H1 (cell line): ENCODE data around the gene ZMAT5. TPM values are rescaled to one million over a fixed set of nuclear protein-coding genes. Genes with fewer than 3 reads are reported as not detected.

ENCODE experiments used
- CTCF ChIA-PET: fragments of 300-600 bp; sonication (Branson Sonifier 250); formaldehyde crosslinking; loops from one replicate; lab custom pipeline; 2021; ENCODE audit not compliant: partially characterized antibody; lab: Charles Lee
- POLR2A ChIA-PET: fragments of 300-600 bp; sonication (Branson Sonifier 250); formaldehyde crosslinking; loops from one replicate; lab custom pipeline; 2021; ENCODE audit warnings: inconsistent platforms; ENCODE audit not compliant: partially characterized antibody; lab: Charles Lee
- DNase-seq, 2 experiments: peaks; one replicate each; pipeline versions ENCODE4 v3.0.0 to v3.0.0-alpha.2; 2010 to 2022; ENCODE audit warnings: low spot score in 2 of 2, low read depth in 1 of 2, mixed read lengths in 1 of 2
- FAIRE-seq: peaks from 2 replicates; lab custom pipeline; 2011; peaks lifted over from hg19 to GRCh38; lab: Jason Lieb, UNC
- H2AFZ ChIP-seq: 2 replicates; pipeline ENCODE4 v1.8.1; 2012; ENCODE audit warnings: low read length, inconsistent platforms
- H2AK5ac ChIP-seq: 2 replicates; pipeline ENCODE4 v1.6.1; 2013; ENCODE audit warnings: low read depth, low read length
- H2BK120ac ChIP-seq: replicated peaks from 2 replicates; pipeline ENCODE3; 2013; ENCODE audit warnings: low read depth, low read length, inconsistent platforms
- H2BK12ac ChIP-seq: 2 replicates; pipeline ENCODE4 v1.6.1; 2013; ENCODE audit warnings: low read depth, low read length
- H2BK15ac ChIP-seq: 2 replicates; pipeline ENCODE4 v1.6.1; 2013; ENCODE audit warnings: low read length
- H2BK20ac ChIP-seq: 2 replicates; pipeline ENCODE4 v1.6.1; 2013; ENCODE audit warnings: low read length
- H2BK5ac ChIP-seq: 2 replicates; pipeline ENCODE4 v1.6.1; 2013; ENCODE audit warnings: low read depth, low read length
- H3K14ac ChIP-seq: 2 replicates; pipeline ENCODE4 v1.6.1; 2013; ENCODE audit warnings: inconsistent platforms; ENCODE audit not compliant: insufficient read length
- H3K18ac ChIP-seq: 2 replicates; pipeline ENCODE4 v1.6.1; 2013; ENCODE audit warnings: low read length; ENCODE audit errors: extremely low read depth
- H3K23ac ChIP-seq: 2 replicates; pipeline ENCODE4 v1.6.1; 2013; ENCODE audit warnings: inconsistent platforms; ENCODE audit not compliant: insufficient read length
- H3K23me2 ChIP-seq: 2 replicates; pipeline ENCODE4 v1.6.1; 2013; ENCODE audit warnings: low read depth, low read length
- H3K27ac ChIP-seq: 2 replicates; pipeline ENCODE4 v1.6.1; 2011; ENCODE audit warnings: low read depth, low read length, inconsistent platforms
- H3K27me3 ChIP-seq, 4 experiments: replicated peaks in 1 of 4; 1 replicate in 1 of 4; 2 replicates in 3 of 4; pipeline versions ENCODE4 v1.6.1 to v1.8.1; 2011 to 2013; ENCODE audit warnings: low read length in 3 of 4, mild to moderate bottlenecking in 3 of 4, inconsistent platforms in 2 of 4, mixed read lengths in 2 of 4, moderate library complexity in 1 of 4; ENCODE audit not compliant: control insufficient read depth in 3 of 4, insufficient read depth in 3 of 4; ENCODE audit errors: extremely low read depth in 1 of 4
- H3K36me3 ChIP-seq, 4 experiments: 2 replicates each; pipeline versions ENCODE4 v1.6.1 to v1.8.1; 2011 to 2013; ENCODE audit warnings: mild to moderate bottlenecking in 4 of 4, low read length in 3 of 4, moderate library complexity in 2 of 4, control low read depth in 1 of 4, inconsistent platforms in 1 of 4; ENCODE audit not compliant: insufficient read depth in 4 of 4, control insufficient read depth in 2 of 4
- H3K4ac ChIP-seq: replicated peaks from 2 replicates; pipeline ENCODE3; 2013; ENCODE audit warnings: low read length, low read depth, mixed read lengths, inconsistent platforms; ENCODE audit not compliant: insufficient read length
- H3K4me1 ChIP-seq, 4 experiments: replicated peaks in 1 of 4; 1 replicate in 1 of 4; 2 replicates in 3 of 4; pipeline versions ENCODE4 v1.6.1 to v1.8.1; 2011 to 2013; ENCODE audit warnings: low read length in 3 of 4, inconsistent platforms in 2 of 4, mixed read lengths in 1 of 4; ENCODE audit not compliant: insufficient read depth in 4 of 4, control insufficient read depth in 3 of 4
- H3K4me2 ChIP-seq, 2 experiments: 2 replicates each; pipeline versions ENCODE4 v1.6.1 to v1.8.1; 2011 to 2013; ENCODE audit warnings: low read depth in 2 of 2, low read length in 2 of 2, control low read depth in 1 of 2, inconsistent platforms in 1 of 2, mild to moderate bottlenecking in 1 of 2; ENCODE audit not compliant: insufficient read depth in 1 of 2
- H3K4me3 ChIP-seq, 4 experiments: fragments of 200-600, 300-600 bp in 1 of 4; sonication (generic), shearing (Covaris generic), sonication (Bioruptor Twin) in 1 of 4; 2 replicates each; pipeline versions ENCODE4 v1.5.1 to v1.8.1; 2011 to 2016; ENCODE audit warnings: low read length in 4 of 4, low read depth in 3 of 4, control low read depth in 2 of 4, inconsistent platforms in 2 of 4, mild to moderate bottlenecking in 2 of 4, mixed read lengths in 1 of 4, moderate library complexity in 1 of 4; ENCODE audit not compliant: insufficient read depth in 2 of 4; ENCODE audit errors: extremely low read depth in 1 of 4
- H3K56ac ChIP-seq: replicated peaks from 2 replicates; pipeline ENCODE3; 2013; ENCODE audit warnings: low read depth, mild to moderate bottlenecking, mixed read lengths, low read length, inconsistent platforms; ENCODE audit not compliant: insufficient read length
- H3K79me1 ChIP-seq: 2 replicates; pipeline ENCODE4 v1.6.1; 2013; ENCODE audit warnings: low read depth, low read length, control low read depth
- H3K79me2 ChIP-seq, 2 experiments: 2 replicates each; pipeline versions ENCODE4 v1.6.1 to v1.8.1; 2012 to 2013; ENCODE audit warnings: low read length in 2 of 2, mild to moderate bottlenecking in 2 of 2, inconsistent platforms in 1 of 2; ENCODE audit not compliant: insufficient read depth in 2 of 2, control insufficient read depth in 1 of 2
- H3K9ac ChIP-seq, 4 experiments: replicated peaks in 1 of 4; 1 replicate in 1 of 4; 2 replicates in 3 of 4; pipeline versions ENCODE4 v1.6.1 to v1.8.1; 2011 to 2013; ENCODE audit warnings: low read depth in 3 of 4, low read length in 3 of 4, control low read depth in 2 of 4, mild to moderate bottlenecking in 2 of 4, moderate library complexity in 2 of 4, inconsistent platforms in 1 of 4; ENCODE audit errors: extremely low read depth in 1 of 4
- H3K9me3 ChIP-seq, 2 experiments: 2 replicates each; pipeline versions ENCODE4 v1.6.1 to v1.8.1; 2012 to 2013; ENCODE audit warnings: mild to moderate bottlenecking in 2 of 2, moderate library complexity in 2 of 2, control low read depth in 1 of 2, inconsistent platforms in 1 of 2, low read depth in 1 of 2, low read length in 1 of 2, mixed read lengths in 1 of 2; ENCODE audit not compliant: insufficient read depth in 2 of 2
- H4K20me1 ChIP-seq, 2 experiments: replicated peaks in 1 of 2; 2 replicates each; pipeline versions ENCODE3 to v1.8.1; 2011 to 2013; ENCODE audit warnings: inconsistent platforms in 2 of 2, low read length in 2 of 2, mild to moderate bottlenecking in 1 of 2; ENCODE audit not compliant: insufficient read depth in 2 of 2, control insufficient read depth in 1 of 2
- H4K5ac ChIP-seq: 2 replicates; pipeline ENCODE4 v1.6.1; 2013; ENCODE audit warnings: low read length, low read depth, mixed read lengths, inconsistent platforms; ENCODE audit not compliant: insufficient read length
- H4K8ac ChIP-seq: 2 replicates; pipeline ENCODE4 v1.8.0; 2013; ENCODE audit warnings: mild to moderate bottlenecking, moderate library complexity, low read length, inconsistent platforms; ENCODE audit not compliant: insufficient read depth; ENCODE audit errors: extremely low read depth
- H4K91ac ChIP-seq: replicated peaks from 2 replicates; pipeline ENCODE3; 2013; ENCODE audit warnings: low read length, mixed read lengths, inconsistent platforms; ENCODE audit not compliant: insufficient read length
- CBX8 ChIP-seq: fragments of 300-800, 300-1000 bp; sonication (generic); IDR thresholded peaks from 2 replicates; pipeline ENCODE4 v1.7.1; 2016; ENCODE audit warnings: low read depth, low read length, borderline replicate concordance
- CHD2 ChIP-seq: IDR thresholded peaks from 2 replicates; pipeline ENCODE4 v1.6.1; 2012; ENCODE audit warnings: low read length, improper control_type of control experiment
- CREB1 ChIP-seq: IDR thresholded peaks from 2 replicates; pipeline ENCODE4 v1.6.1; 2012; ENCODE audit warnings: inconsistent platforms
- EGR1 ChIP-seq: IDR thresholded peaks from 2 replicates; pipeline ENCODE4 v1.6.1; 2011; ENCODE audit warnings: low read depth, low read length, borderline replicate concordance
- EZH2 ChIP-seq: fragments of 200-600 bp; sonication (generic); IDR thresholded peaks from 2 replicates; pipeline ENCODE4 v1.7.1; 2012; ENCODE audit warnings: low read depth, mild to moderate bottlenecking, moderate library complexity, low read length, inconsistent platforms; ENCODE audit not compliant: severe bottlenecking
- FOSL1 ChIP-seq: IDR thresholded peaks from 2 replicates; pipeline ENCODE4 v1.6.1; 2011; ENCODE audit warnings: mild to moderate bottlenecking, low read depth, low read length, moderate library complexity; ENCODE audit not compliant: insufficient read depth
- POLR2AphosphoS5 ChIP-seq: IDR thresholded peaks from 2 replicates; pipeline ENCODE4 v1.6.1; 2011; ENCODE audit warnings: low read depth, low read length
- SIN3A ChIP-seq, 2 experiments: IDR thresholded peaks in 1 of 2; conservative IDR thresholded peaks in 1 of 2; 2 replicates each; pipeline ENCODE4 v1.6.1; 2011 to 2012; ENCODE audit warnings: low read length in 2 of 2, improper control_type of control experiment in 1 of 2, low read depth in 1 of 2, mild to moderate bottlenecking in 1 of 2
- SIX5 ChIP-seq: IDR thresholded peaks from 2 replicates; pipeline ENCODE4 v1.6.1; 2011; ENCODE audit warnings: mild to moderate bottlenecking, low read depth, low read length
- TAF7 ChIP-seq: optimal IDR thresholded peaks from 2 replicates; pipeline ENCODE3; 2011; ENCODE audit warnings: low read depth, mild to moderate bottlenecking, inconsistent platforms, low read length, moderate library complexity, borderline replicate concordance
- WGBS, 2 experiments: shearing (Covaris generic) in 1 of 2; methylation state at CpG; one replicate each; pipeline versions ENCODE4 v1.1.6 to v1.1.7; 2013 to 2015; ENCODE audit warnings: low lambda C conversion rate in 2 of 2, mixed read lengths in 2 of 2, inconsistent platforms in 1 of 2, low coverage in 1 of 2, missing lambda C conversion rate in 1 of 2; ENCODE audit not compliant: insufficient replicate concordance in 2 of 2, insufficient coverage in 1 of 2, insufficient read length in 1 of 2; ENCODE audit errors: extremely low coverage in 1 of 2, missing lambda C conversion rate in 1 of 2; 5-methylcytosine and 5-hydroxymethylcytosine counted together
- polyA plus RNA-seq, 7 experiments: library from polyadenylated mRNA; depleted of rRNA in 3 of 7; stranded (reverse) in 5 of 7; unstranded in 2 of 7; fragments of >200 nt in 5 of 7; fragments of 200-250 nt in 2 of 7; gene quantifications; 1 replicate in 5 of 7; 2 replicates in 1 of 7; 4 replicates in 1 of 7; pipeline versions ENCODE4 v1.2.1 to v1.2.3, GENCODE V29; 2011 to 2013; ENCODE audit warnings: missing spikeins in 2 of 7, mixed read lengths in 2 of 7
- total RNA-seq: library from RNA; stranded (reverse); fragmentation: NEBNext Ultra II Directional; extraction: Animal tissue kit (Norgen Biotek cat#: 25700); gene quantifications from 2 replicates; pipeline ENCODE4 v1.2.1, GENCODE V29; 2021
- TF ChIP-seq, protein P1 (sequence below): IDR thresholded peaks from 2 replicates; pipeline ENCODE4 v1.6.1; 2012; ENCODE audit warnings: low read length, inconsistent platforms
- TF ChIP-seq, protein P2 (sequence below): IDR thresholded peaks from 2 replicates; pipeline ENCODE4 v1.6.1; 2012; ENCODE audit warnings: inconsistent platforms

ZMAT5 gene
- total and polyA plus RNA-seq, 2 of the 8 experiments (the other 6 are each of a cell fraction or from before 2014, with no cell fraction given): 14.0 to 38.3 TPM

DNA sequence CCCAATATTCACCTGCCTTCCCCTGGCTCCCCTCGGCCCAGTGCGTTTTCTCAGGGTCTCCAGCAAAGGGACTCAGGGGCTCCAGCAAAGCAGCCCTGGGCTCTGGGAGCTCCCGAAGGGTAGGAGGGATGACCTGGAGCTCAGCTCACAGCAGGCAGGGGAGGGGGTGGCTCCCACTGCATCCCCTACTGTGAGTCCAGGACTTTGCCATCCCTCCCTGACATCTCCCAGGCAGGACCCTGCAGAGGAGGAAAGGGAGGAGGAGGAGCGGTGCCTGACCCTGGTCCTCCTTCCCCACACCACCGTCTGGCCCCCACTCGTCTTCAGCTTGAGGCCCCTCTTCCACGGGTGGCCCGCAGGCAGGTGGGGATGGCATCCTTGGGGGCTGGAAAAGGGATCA, 42.0 kb downstream of the ZMAT5 start:
- Histone ChIP-seq H2BK20ac (no peak overlapping the region), H3K79me2 (no peaks in the 10 kb centered on the region), H3K23me2 (peaks cover 5% of the 10 kb centered on the region; the same call in 1 of the 2 replicates), H3K4ac (no peak overlapping the region), H3K9me3 (no peaks in the 10 kb centered on the region), H4K5ac (no peak overlapping the region), H3K4me2 (no peak overlapping the region), H2BK120ac (no peak overlapping the region), H4K8ac (no peak overlapping the region), H4K20me1 (peaks cover 1 to 3% of the 10 kb centered on the region in 2 experiments), H2BK5ac (no peak overlapping the region), H2BK12ac (no peak overlapping the region), H2AFZ (no peak overlapping the region), H3K79me1 (no peaks in the 10 kb centered on the region), H3K23ac (no peak overlapping the region), H3K27me3 (peaks cover 15 to 30% (median 21%) of the 10 kb centered on the region in 4 experiments; a peak in 6 of 7 replicates), H3K36me3 (no peaks in the 10 kb centered on the region), H2AK5ac (no peak overlapping the region), H3K4me3 (no peak overlapping the region), H4K91ac (no peak overlapping the region), H3K27ac (no peak overlapping the region), H3K18ac (no peak overlapping the region), H3K56ac (no peak overlapping the region), H3K14ac (no peak overlapping the region), H3K4me1 (peaks cover 0 to 17% (median 4%) of the 10 kb centered on the region in 4 experiments; a peak in 6 of 7 replicates), H2BK15ac (no peak overlapping the region), H3K9ac (no peak overlapping the region)
- ChIA-PET CTCF (interaction anchor here (0.5 to 4.8 kb wide), 8 partner anchors 10 to 477 kb away, joined by 3 to 22 read pairs (median 4); no protein-coding TSS in a partner anchor), POLR2A (interaction anchor here (0.9 kb wide), 1 partner anchor 22 kb away, joined by 3 read pairs; no protein-coding TSS in a partner anchor)
- DNase-seq (no peak), FAIRE-seq (no peak)
- 86% methylated on average over 7 of the region's 8 CpGs; no CpG with 5 or more reads in 1 of the 2 experiments for WGBS, 2 experiments
- TF ChIP-seq CBX8 (no peak), EGR1 (no peak), CHD2 (no peak), FOSL1 (no peak), POLR2AphosphoS5 (no peak), CREB1 (no peak), TAF7 (no peak), SIN3A (conservative IDR thresholded peaks at IDR 0.05 in 1 of 2, IDR thresholded peaks at IDR 0.05 in 1 of 2; ENCODE audit: low read depth in 1 of 2, low read length in 2 of 2) (no peak), SIX5 (no peak), EZH2 (no peak)
- TF ChIP-seq, protein P1, sequence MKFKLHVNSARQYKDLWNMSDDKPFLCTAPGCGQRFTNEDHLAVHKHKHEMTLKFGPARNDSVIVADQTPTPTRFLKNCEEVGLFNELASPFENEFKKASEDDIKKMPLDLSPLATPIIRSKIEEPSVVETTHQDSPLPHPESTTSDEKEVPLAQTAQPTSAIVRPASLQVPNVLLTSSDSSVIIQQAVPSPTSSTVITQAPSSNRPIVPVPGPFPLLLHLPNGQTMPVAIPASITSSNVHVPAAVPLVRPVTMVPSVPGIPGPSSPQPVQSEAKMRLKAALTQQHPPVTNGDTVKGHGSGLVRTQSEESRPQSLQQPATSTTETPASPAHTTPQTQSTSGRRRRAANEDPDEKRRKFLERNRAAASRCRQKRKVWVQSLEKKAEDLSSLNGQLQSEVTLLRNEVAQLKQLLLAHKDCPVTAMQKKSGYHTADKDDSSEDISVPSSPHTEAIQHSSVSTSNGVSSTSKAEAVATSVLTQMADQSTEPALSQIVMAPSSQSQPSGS: no peak
- TF ChIP-seq, protein P2, sequence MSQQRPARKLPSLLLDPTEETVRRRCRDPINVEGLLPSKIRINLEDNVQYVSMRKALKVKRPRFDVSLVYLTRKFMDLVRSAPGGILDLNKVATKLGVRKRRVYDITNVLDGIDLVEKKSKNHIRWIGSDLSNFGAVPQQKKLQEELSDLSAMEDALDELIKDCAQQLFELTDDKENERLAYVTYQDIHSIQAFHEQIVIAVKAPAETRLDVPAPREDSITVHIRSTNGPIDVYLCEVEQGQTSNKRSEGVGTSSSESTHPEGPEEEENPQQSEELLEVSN: no peak
